C1 segment of cervical spinal cord (tissue), 14 donors: ENCODE measurements around the gene FHDC1.

ENCODE experiments used
- DNase-seq, 14 donors: peaks; one replicate each; lab custom pipeline; 2025; lab: John Stamatoyannopoulos, UW

FHDC1 gene

DNA sequence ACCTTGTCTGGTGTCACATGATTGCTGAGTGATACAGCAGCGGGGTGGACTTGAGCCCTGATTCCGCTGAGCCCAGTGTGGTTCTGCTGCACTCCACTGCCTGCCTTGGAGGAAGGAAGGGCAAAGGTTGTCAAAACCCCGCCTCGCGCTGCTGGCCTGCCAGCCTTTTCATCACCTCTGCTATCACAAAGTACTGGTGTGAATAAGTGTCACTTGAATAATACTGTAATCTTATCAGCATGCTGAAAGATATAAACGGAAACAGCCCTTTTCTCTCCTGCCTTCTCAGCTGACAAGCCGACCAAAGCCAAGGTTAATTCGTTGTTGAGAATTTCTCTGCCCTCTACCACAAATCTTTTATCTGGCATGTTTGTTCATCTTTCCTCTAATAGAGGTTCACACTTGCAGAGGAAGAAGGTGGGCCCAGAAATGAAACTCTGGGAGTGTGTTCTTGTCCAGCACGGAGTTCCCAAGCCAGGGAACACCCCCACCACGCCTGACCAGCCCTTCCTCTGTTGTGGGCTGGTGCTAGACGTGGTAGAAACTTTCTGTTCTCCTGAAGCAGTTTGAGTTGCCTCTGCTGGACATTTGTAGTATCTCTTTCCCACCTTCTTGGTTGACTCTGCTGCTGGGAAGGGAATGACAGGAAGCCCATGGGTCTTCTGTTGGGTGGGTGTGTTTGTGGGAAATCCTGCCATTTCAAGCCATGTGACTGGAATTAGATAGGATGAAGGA, 21.5 kb downstream of the FHDC1 start:
- DNase-seq: no peak

DNA sequence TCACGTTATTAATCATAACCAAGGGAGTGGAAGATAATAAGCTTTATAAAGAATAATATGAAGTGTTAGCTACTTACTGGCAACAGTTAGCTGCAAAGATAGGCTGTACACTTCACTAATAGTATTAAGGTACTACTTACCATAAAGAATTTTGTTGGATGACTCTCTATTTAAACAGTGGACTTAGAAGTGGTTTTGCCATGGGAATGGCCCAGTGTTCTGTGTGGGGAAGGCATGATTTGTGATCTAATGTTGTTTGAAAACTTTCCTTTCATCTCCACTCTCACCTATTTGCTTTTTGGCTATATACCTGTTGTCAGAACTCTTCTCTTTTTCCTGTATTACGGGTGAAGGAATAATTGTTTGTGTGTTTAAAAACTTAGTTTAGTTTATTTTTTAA, 23.0 kb downstream of the FHDC1 start:
- DNase-seq: no peak

DNA sequence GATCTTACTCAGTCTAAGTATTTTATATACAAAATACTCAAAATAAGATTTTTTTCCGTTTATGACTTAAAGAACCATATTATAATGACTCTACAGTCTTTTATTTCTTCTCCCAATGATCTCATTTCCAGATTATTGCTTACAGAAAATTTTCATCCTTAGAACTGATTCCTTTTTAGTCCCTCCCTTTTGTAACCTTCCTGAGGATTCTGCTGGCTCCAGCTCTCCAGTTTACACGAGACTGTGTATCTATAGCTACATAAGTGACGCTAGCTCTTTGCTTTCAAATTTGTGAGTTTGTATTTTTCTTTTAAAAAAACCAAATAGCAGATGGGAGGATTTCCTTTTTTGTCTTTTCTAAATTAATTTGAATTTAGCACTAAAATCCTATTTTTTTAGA, 24.0 kb downstream of the FHDC1 start:
- no peak for DNase-seq

DNA sequence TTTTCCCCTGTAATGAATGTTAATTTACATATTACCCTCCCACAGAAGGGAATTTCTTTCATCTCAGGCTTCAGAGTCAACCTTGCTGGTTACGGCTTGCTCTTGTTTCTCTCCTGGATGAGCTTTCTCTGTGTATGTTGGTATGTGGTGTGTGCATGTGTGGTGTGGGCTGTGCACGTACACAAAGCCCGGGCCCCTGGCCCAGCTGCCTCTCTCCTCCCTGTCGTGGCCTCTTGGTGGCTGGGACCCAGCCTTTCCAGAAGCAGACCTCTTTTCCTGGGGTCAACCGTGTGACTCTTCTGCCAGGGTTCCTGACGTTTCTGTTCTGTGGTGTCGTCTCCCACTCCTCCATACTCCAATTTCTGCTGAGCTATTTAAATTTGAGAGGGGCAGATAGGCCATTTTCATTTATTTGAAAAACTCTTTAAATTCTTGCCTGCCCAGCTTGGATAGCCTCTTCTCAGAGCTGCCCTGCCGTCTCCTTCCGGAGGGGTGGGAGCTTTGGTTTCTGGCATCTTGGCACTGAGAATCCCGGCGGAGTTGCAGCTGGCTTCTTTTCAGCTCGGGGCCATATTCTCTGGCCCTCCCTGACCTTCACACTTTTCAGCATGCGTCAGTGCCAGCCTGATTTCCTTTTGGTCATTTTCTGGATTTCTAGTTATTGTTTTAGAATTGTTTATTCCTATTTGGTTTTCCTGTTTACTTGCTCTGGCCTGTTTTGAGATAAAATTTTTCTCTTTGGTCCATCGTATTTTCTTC, 25.1 kb downstream of the FHDC1 start:
- DNase-seq: no peak

DNA sequence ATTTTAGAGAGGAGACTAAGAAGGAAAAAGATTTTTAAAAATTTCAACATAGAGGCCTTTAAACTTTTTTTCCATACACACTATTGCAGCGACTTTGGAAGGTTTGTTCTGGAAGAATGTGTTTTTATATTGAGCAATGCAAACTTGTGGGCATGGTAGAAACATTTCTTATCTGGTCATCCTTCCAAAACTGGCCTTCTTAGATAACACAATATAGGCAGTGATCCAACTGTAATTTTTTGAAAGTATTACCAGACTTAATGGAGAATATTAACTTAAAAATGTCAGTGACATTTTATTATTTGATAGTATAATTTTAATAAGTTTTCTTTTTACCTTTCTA, 25.6 kb downstream of the FHDC1 start:
- no peak for DNase-seq

DNA sequence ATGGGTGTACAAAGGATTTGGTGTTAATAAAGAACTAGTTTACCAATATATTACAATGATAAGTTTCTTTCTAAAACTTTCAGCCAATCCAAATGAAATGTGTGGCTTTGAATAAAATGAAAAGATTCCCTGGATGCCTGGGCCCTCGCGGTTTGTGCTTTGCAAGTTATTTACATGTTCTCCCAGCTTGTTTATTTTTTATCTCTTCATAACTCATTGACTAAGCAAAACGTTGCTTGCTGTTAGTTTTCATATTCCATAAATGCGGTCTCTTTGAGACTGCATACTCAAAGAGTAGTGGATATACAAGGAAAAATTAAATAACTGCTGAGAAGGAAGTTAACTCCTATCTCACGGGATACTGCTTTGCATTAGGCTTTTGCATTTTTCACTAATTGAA, 26.0 kb downstream of the FHDC1 start:
- no peak for DNase-seq

DNA sequence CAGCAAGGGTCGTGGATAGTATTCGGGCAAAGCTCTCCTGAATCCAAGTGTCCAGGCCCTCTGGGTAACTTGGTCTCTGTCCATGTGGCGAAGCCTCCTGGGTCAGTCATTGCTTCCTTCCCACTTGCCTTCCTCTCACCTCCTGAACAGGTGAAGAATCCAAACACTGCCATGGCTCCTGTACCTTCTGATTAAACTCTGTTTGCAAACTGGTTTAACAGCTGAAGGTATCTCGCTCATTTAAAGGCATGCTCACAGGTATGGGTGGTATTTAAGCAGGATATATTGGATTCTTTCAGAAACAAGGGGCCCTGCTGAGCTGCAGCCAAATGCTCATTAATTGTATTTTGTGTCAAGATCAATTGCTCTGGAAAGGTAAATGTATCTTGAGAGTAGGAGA, 28.2 kb downstream of the FHDC1 start:
- DNase-seq: no peak

DNA sequence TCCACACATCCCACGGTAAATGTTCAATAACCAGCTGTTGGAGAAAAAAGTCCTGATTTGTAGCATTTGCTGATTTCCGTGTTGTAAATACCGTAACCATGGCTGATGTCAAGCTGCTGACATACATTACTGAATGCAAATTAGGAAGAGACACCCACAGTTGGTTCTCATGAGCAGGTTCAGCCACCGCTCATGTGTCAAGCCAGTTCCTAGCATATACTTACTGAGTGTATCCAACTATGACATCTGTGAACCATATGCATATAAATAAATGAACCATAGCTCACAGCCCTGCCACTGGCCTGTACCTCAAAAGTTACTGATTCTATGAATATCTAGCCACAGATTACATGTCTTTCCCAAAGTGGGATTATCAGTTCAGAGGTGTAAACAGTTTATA, 29.5 kb downstream of the FHDC1 start:
- DNase-seq: no peak

DNA sequence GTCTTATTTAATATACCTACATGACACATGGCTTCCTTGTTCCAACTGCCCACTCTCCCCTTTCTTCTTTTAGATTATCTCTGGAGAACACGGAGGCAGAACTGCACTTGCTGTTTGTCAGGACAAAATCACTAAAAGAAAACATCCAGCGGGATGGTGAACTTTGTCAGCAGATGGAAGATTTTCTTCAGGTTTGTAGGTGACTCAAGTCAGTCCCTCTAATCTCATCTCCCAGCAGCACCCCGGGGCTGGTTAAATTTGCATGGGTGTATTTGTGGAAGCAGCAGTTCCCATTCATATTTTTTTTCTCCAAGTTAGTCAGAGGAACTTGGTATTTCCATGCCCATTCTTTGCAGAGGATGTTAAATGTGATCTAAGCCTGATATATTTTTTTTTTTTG, 31.8 kb downstream of the FHDC1 start:
- no peak for DNase-seq

DNA sequence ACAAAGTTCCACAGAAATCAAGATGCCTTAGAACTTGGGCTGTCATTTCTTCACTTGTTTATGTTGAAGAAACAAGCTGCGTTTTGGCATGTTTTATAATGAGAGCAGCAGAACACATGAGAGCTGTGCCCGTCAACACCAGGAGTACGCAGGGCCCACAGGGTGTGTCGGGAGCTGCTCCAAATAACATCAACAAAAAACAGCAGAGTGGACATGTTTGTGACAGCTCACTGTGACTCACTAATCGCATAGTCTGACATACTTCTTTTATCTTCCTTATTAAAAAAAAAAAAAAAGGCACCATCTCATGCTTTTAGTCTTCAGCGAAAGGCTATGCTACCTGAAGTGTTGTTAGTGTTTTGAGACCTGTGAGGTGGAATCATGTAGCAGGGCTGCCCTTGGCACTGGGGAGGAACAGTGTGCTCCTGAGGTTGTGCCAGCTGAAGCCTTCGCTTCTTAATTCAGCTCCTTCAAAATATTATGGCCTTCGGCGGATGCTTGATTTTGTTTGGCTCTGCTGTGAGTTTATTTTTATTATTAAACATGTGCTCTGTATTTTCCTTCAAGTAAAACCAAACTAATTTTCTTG, 32.8 kb downstream of the FHDC1 start:
- DNase-seq: peak in 1 of 14 donors; percentile 15

DNA sequence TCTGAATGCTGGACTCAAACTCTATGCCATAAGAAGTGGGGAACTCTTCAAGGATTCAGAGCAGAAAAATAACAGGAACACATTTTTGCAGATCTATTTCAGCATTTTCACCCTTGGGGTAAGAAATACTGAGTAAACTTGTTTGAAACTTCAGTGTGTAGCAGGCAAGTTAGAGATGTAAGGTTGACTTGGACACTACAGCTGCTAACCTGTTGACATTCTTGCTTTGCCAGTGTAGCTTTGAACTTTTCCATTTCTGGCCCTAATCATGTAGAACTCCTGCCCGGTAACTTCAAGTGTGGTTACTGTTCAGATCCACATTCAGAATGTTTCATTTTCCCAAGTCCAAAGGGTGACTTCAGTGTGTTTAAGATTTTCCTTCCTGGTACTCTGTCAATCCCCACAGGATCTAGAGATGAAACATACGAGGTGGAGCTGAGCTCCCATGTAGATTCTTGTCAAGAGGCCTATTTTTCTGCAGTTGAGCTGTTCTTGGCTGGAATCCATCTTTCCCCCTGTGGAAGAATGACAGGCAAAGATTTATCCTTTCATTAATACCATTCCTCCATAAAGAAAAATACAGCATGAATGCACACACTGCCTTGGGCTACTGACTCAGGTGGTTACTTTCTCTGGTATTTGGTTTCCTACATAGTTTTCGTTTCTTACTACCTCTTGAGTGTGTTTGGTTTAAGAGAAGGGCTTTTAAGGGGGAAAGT, 34.1 kb downstream of the FHDC1 start:
- DNase-seq: no peak

DNA sequence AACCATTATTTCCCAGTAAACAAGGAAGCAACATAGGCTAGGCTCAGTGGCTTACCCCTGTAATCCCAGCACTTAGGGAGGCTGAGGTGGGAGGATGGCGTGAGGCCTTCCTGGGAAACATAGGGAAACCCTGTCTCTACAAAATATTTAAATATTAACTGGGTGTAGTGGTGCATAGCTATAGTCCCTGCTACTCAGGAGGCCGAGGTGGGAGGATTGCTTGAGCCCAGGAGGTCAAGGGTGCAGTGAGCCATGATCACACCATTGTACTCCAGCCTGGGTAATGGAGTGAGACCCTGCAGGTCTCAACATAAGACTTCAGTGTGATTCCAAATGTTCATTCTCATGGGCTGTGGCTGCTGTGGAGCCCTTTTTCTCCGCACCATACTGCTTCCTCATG, 34.9 kb downstream of the FHDC1 start:
- DNase-seq: no peak

DNA sequence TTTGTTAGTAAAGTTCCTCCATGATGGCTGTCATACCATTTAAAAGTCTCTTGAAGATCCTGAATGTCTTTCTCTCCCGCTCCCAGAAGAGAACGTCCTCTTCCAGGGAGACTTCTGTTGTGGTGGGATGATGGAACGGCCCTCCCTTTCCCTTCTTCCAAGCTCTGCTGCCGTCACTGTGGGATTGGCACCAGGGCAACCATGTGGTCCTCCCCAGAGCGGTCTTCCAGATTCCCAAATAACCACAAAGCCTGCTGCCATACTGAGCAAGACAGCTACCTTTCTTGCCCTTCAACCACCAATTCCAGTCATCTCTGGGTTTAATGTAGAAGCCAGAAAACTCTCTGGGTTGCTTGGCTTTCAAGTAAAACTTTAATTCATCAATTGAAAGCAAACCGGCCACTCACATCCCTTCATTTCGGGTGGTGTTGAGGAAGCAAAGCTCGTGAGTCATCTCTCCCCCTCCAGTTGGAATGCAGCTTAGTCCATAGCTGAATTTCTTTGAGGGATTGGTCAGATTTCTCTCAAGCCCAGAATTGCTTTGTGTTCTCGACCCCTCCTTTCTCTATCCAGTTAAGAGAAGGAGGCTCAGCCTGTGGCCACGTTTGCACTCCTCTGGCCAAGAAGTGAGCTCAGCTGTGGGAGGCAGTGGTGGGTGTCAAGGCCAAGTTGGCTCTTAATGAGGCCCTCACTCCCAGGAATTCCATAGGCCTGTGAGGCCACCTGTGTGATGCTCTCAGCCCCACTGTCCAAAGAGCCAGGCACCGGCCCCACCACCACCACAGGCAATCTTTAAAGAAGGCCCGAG, 36.9 kb downstream of the FHDC1 start:
- no peak for DNase-seq

DNA sequence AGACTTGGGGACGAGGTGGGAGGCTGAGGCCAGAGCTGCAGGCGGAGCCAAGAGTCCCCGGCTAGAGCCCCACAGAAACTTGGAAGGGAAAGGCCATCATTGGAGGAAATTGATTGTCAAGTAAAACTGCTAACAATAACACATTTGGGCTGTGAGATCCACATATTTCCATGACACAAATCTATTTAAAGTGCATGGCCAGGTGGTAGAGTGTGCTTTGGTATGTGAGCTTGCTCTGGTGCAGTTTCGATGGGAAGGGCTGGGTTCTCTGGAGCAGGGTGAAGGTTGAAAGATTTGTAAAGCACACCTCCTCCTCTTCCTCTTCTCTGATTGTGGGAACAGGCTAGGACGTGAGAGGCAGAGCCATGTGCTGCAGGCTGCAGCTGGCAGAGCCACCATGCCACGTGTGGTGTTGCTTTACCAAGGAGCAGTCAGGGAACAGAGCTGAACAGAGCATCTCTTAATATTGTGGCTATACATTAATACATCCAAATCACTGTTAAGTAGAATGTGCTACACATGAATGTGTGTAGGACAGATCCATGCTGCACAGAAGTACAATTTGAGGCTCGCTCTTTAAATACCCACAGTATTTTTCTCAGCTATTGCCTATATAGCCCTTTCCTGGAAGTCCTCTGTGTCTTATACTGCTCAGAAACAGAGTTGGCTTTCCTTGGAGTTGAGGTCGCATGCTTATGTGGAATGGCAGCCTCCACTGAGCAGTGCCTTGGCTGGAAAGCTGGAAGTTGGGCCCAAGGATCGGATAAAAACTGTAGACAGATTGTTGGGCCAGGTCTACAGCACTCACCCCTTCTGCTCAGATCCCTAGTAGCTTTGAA, 37.7 kb downstream of the FHDC1 start:
- no peak for DNase-seq

DNA sequence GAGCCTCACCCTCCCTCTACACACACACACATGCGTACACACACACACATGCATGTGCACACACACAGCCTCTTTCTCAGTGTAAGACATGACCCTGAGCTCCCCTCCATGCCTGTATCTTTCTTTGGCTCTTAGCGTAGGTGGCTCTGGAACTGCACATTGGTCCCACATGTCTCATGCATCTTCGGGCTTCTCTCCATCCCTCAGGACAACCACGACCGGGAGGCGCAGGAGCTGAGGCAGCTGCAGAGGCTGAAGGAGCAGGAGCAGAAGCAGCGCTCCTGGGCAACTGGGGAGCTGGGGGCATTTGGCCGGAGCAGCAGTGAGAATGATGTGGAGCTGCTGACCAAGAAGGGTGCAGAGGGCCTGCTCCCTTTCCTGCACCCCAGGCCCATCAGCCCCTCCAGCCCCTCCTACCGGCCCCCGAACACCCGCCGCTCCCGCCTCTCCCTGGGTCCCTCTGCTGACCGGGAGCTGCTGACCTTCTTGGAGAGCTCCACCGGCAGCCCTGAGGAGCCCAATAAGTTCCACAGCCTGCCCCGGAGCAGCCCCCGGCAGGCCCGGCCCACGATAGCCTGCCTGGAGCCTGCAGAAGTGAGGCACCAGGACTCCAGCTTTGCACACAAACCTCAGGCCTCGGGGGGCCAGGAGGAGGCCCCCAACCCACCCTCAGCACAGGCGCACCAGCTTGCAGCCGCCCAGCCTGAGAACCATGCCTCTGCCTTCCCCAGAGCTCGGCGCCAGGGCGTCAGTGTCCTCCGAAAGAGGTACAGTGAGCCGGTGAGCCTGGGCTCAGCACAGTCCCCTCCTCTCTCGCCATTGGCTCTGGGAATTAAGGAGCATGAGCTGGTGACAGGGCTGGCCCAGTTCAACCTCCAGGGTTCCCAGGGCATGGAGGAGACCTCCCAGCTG, 38.6 kb downstream of the FHDC1 start:
- DNase-seq: no peak

DNA sequence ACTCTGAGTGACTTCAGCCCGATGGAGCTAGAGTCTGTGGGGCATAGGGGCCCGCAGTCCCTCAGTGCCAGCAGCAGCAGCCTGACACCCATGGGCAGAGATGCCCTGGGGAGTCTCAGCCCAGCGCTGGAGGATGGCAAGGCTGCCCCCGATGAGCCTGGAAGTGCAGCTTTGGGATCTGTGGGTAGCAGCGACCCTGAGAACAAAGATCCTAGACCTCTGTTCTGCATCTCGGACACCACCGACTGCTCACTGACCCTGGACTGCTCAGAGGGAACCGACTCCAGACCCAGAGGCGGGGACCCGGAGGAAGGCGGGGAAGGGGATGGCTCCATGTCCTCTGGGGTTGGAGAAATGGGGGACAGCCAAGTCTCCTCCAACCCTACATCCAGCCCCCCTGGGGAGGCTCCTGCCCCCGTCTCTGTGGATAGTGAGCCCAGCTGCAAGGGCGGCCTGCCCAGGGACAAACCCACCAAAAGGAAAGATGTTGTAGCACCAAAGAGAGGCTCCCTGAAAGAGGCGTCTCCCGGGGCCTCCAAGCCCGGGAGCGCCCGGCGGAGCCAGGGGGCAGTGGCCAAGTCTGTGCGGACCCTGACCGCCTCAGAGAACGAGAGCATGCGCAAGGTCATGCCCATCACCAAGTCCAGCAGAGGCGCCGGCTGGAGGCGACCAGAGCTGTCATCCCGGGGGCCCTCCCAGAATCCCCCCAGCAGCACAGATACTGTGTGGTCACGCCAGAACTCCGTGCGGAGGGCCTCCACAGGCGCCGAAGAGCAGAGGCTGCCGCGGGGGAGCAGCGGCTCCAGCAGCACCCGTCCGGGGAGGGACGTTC, 39.5 kb downstream of the FHDC1 start:
- DNase-seq: no peak

DNA sequence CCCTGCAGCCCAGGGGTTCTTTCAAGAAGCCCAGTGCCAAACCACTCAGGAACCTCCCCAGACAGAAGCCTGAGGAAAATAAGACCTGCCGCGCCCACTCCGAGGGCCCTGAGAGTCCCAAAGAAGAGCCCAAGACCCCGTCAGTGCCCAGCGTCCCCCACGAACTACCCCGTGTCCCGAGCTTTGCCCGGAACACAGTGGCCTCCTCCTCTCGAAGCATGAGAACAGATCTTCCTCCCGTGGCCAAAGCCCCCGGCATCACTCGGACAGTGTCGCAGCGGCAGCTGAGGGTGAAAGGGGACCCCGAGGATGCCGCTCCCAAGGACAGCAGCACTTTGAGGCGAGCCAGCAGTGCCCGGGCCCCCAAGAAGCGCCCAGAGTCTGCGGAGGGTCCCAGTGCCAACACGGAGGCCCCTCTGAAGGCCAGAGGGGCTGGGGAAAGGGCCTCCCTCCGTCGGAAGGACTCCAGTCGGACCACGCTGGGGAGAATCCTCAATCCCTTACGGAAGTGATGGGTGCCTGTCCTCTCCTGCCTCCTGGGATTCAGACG, 40.2 kb downstream of the FHDC1 start:
- DNase-seq: no peak

DNA sequence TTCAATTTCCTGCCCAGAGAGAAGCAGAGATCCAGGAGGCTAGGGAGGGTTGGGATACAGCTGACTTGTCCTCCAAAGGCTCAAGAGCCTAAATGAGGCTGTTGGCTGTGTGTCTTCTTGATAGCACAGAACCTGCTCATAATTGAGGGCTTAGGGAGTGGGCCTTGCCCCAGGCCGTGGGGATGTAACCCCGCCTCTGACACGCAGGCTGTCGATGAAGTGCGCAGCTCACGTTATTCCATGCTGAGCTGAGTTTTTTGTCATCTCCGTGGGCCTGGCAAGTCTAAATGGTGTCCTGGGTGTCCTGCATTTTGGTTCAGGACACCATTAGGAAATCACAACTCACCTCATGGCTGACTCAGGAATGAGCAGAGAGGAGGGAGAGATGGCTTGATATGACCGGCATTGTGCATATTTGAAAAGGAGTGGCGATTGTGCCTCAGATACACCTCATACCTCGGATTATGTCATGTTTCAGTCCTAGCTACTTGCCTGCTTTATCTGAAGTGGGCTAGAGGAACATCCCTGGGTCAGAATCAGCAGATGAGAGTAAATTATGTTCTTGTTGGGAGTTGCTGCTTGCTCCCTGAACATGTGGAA, 43.7 kb downstream of the FHDC1 start:
- no peak for DNase-seq
